WERI-Rb-1 (cell line): ENCODE results near the gene GPR17.

Source experiments
- DNase-seq: peaks from one replicate; pipeline ENCODE4 v3.0.0-alpha.2; 2020
- H3K27ac ChIP-seq: fragments of 250-450 bp; sonication (Bioruptor Pico); 2 replicates; pipeline ENCODE4 v1.5.1; 2020; ENCODE audit warnings: mild to moderate bottlenecking, moderate library complexity
- H3K27me3 ChIP-seq: fragments of 250-450 bp; sonication (Bioruptor Pico); 2 replicates; pipeline ENCODE4 v1.5.1; 2021; ENCODE audit warnings: mild to moderate bottlenecking, low read depth, moderate library complexity; ENCODE audit not compliant: insufficient read depth, severe bottlenecking
- H3K36me3 ChIP-seq: fragments of 250-450 bp; sonication (Bioruptor Pico); 2 replicates; pipeline ENCODE4 v1.5.1; 2020; ENCODE audit warnings: mild to moderate bottlenecking, moderate library complexity
- H3K4me3 ChIP-seq: 2 replicates; pipeline ENCODE4 v1.5.1; 2011; ENCODE audit warnings: low read depth, mild to moderate bottlenecking, control low read depth, low read length
- H3K9me3 ChIP-seq: fragments of 250-450 bp; sonication (Bioruptor Pico); 2 replicates; pipeline ENCODE4 v1.5.1; 2021; ENCODE audit warnings: mild to moderate bottlenecking, moderate library complexity; ENCODE audit not compliant: severe bottlenecking
- CTCF ChIP-seq: IDR thresholded peaks from 2 replicates; pipeline ENCODE4 v1.5.1; 2011; ENCODE audit warnings: low read depth, mild to moderate bottlenecking, control low read depth, inconsistent platforms, low read length

Gene GPR17

DNA sequence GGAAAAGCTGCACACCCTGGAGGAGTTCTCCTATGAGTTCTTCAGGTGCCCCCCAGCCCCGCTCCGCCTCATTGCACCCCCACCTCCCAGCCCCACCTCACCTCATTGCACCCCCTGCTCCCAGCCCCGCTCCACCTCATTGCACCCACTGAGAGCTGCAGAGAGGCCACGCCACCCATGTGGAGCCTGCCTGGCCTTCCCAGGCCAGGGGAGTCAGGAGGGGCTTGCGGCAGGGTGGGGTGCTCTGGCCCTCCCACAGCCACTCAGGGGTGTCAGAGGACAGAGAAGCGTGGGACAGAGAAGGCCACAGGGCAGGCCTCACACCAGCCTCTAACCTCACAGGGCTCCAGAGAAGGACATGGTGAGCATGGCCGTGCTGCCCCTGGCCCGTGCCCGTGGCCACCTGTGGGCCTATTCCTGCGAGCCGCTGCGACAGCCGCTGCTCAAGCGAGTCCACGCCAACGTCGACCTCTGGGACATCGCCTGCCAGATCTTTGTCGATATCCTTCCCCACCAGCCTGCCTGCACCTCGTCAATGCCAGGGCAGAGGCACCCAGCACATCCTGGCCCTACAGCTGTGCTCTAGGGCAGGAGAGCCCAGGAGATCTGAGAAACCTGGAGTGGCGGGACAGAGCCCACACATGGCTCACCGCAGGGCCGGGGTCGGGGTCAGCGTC lies 15.0 kb upstream of the GPR17 start:
- no peak overlapping the region for H3K27ac ChIP-seq

GRCh38 chr2:127631541-127631996 lies 14.4 kb upstream of the GPR17 start:
- Histone ChIP-seq H3K36me3 (no peaks in the 10 kb centered on the region), H3K4me3 (no peak overlapping the region), H3K27ac (no peak overlapping the region), H3K27me3 (no peaks in the 10 kb centered on the region), H3K9me3 (no peaks in the 10 kb centered on the region)
- no peak for DNase-seq
- TF ChIP-seq CTCF, result no peak

More for the DNA sequence above, 15.0 kb upstream of the GPR17 start:
- H3K27me3 ChIP-seq, result no peaks in the 10 kb centered on the region
- no peaks in the 10 kb centered on the region for H3K9me3 ChIP-seq
- no peaks in the 10 kb centered on the region for H3K36me3 ChIP-seq
- no peak for DNase-seq
- H3K4me3 ChIP-seq, result no peak overlapping the region
- no peak for TF ChIP-seq CTCF

DNA sequence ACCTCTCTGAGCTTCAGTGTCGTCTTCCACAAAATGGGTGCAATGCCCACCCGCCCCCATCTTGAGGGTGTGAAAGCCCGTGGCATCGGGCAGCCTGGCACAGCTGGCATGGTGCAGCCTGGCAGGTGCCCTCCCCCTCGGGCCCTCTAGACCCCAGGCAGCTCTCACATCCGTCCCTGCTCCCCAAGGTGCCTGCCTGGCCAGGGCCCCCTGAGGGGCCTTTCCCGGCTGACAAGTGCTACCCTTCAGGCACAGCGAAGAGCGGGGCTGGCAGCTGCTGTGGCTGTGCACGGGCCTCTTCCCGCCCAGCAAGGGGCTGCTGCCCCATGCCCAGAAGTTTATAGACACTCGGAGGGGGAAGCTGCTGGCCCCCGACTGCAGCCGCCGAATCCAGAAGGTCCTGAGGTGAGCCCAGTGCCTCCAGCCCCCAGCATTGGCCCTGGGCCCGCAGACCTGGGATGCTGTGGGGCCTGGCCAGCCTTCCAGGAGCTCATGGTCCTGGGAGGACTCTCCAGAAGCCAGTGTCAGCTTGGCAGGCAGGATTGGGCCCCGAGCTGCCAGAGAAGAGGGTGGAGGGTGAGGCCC lies 13.9 kb upstream of the GPR17 start:
- H3K27me3 ChIP-seq, result no peaks in the 10 kb centered on the region
- DNase-seq, result no peak
- no peaks in the 10 kb centered on the region for H3K36me3 ChIP-seq
- no peak overlapping the region for H3K27ac ChIP-seq
- H3K4me3 ChIP-seq, result no peak overlapping the region
- no peak for TF ChIP-seq CTCF
- H3K9me3 ChIP-seq, result no peaks in the 10 kb centered on the region

DNA sequence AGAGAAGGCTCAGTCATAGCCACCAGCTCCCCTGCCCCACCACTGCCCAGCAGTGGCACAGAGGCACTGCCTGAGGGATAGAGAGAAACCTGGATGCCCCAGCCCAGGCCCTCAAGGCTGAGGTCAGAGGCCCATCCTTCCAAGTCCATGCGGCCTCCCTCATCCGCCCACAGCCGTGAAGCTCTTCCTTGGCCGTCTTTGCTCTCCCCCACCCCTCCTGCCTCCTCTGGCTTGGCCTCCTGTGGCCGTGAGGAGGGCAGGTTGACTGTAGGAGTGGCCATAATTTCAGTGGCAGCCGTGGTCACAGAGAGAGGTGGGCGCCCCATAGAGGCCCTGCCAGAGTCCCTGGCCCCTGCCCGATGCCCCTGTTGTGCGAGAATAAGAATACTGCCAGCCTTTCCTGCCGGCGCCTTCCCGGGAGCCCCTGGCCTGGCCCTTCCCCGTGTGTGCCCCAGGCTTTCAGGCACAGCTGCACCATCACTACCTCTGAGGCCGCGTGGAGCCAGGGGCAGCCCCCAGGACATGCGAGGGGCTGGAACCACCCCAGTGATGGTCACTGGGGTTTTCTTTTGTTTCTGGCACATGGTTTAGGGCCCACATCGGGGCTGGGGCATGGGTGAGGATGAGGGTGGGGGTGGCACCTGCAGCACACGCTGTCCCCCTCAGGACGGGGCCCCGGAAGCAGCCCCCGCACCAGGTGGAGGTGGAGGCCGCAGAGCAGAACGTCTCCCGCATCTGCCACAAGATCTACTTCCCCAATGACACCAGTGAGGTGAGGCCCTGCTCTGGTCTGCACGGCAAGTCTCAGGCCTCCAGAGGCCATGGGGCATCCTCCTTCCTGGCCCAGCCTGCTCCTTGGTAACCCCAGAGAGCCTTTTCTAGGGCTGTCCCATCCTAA lies 13.1 kb upstream of the GPR17 start:
- TF ChIP-seq CTCF, result no peak
- H3K36me3 ChIP-seq, result no peaks in the 10 kb centered on the region
- no peaks in the 10 kb centered on the region for H3K9me3 ChIP-seq
- no peaks in the 10 kb centered on the region for H3K27me3 ChIP-seq
- no peak overlapping the region for H3K4me3 ChIP-seq
- no peak overlapping the region for H3K27ac ChIP-seq
- DNase-seq, result no peak

DNA sequence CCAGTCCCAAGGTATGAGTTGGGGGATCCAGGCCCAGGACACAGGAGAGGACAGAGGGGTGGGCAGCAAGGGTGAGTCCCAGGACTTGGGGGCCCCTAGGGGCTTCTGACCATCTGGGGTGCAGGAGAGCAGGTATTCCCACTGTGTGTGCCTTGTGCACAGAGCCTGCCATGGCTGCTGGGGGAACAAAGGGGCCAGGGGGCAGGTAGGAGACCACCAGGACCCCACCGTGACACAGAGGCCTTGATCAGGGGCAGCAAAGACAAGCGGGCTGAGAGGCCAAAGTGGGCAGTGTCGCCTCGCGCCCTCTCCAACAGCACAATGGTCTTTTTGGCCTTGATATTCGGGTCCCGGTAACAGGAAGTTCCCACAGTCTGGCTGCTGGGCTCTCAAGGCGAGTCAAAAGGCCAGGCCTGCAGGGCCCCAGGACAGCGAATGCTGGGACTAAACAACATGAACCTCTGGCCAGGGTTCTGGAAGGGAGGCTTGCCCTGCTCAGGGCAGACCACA lies 12.3 kb upstream of the GPR17 start:
- H3K27ac ChIP-seq, result no peak overlapping the region
- H3K36me3 ChIP-seq, result no peaks in the 10 kb centered on the region
- no peaks in the 10 kb centered on the region for H3K27me3 ChIP-seq
- DNase-seq, result no peak
- H3K4me3 ChIP-seq, result no peak overlapping the region
- H3K9me3 ChIP-seq, result no peaks in the 10 kb centered on the region
- TF ChIP-seq CTCF, result no peak
